Calu3 (cell line): ENCODE results near the gene TOGARAM2. TPM values are rescaled to one million over a fixed set of nuclear protein-coding genes. Genes with fewer than 3 reads are reported as not detected.

Experiments used
- BruUV-seq: library from RNA; stranded (reverse); fragments of 400-500 nt; replicated peaks from 2 replicates; lab custom pipeline; 2021; lab: Mats Ljungman, UMichigan
- CTCF ChIA-PET: fragments of 300-600 bp; sonication (Branson Sonifier 250); formaldehyde crosslinking; loops from one replicate; lab custom pipeline; 2022; ENCODE audit warnings: antibody characterized with exemption; lab: Charles Lee
- DNase-seq: peaks from one replicate; pipeline ENCODE4 v3.0.0; 2022
- H3K27ac Mint-ChIP-seq: one replicate; pipeline ENCODE4 v1.8.0; 2022; ENCODE audit warnings: mixed read lengths; ENCODE audit not compliant: unreplicated experiment
- H3K27me3 Mint-ChIP-seq: one replicate; pipeline ENCODE4 v1.8.0; 2022; ENCODE audit warnings: mixed read lengths; ENCODE audit not compliant: unreplicated experiment
- H3K36me3 Mint-ChIP-seq: one replicate; pipeline ENCODE4 v1.8.0; 2022; ENCODE audit warnings: mild to moderate bottlenecking, moderate library complexity, mixed read lengths; ENCODE audit not compliant: insufficient read depth, unreplicated experiment
- H3K4me1 Mint-ChIP-seq: one replicate; pipeline ENCODE4 v1.8.0; 2022; ENCODE audit warnings: mild to moderate bottlenecking, low read depth, mixed read lengths; ENCODE audit not compliant: unreplicated experiment
- H3K4me3 Mint-ChIP-seq: one replicate; pipeline ENCODE4 v1.8.0; 2022; ENCODE audit warnings: mild to moderate bottlenecking, low read depth, moderate library complexity, mixed read lengths; ENCODE audit not compliant: unreplicated experiment
- H3K9me3 Mint-ChIP-seq: one replicate; pipeline ENCODE4 v1.8.0; 2022; ENCODE audit warnings: low read depth, mixed read lengths; ENCODE audit not compliant: unreplicated experiment
- CTCF ChIP-seq: fragments of 200-600 bp; IDR thresholded peaks from one replicate; pipeline ENCODE4 v1.8.0; 2022; ENCODE audit warnings: antibody characterized with exemption; ENCODE audit not compliant: unreplicated experiment
- intact Hi-C: fragments of 100-400 bp; cut with micrococcal nuclease; formaldehyde crosslinking; loops from one replicate; pipeline ENCODE4 v1.10.0; 2022; ENCODE audit not compliant: unreplicated experiment
- total RNA-seq: library from RNA; stranded (reverse); gene quantifications from 2 replicates; pipeline ENCODE4 v1.2.3, GENCODE V29; 2022

Gene TOGARAM2
- total RNA-seq, 1 experiment from 2014 or later = 0.85 TPM

- no TSS peak for BruUV-seq
- no peak for DNase-seq
- H3K27me3 Mint-ChIP-seq = no peaks in the 10 kb centered on the region
- peaks cover 18% of the 10 kb centered on the region for H3K4me1 Mint-ChIP-seq
- no peaks in the 10 kb centered on the region for H3K36me3 Mint-ChIP-seq
- CTCF ChIA-PET = no interaction called here
- no peak overlapping the region for H3K27ac Mint-ChIP-seq
- TF ChIP-seq CTCF = no peak
- intact Hi-C loops = no loop called here
- peaks cover 4% of the 10 kb centered on the region for H3K9me3 Mint-ChIP-seq
- no peak overlapping the region for H3K4me3 Mint-ChIP-seq
Measured at GRCh38 chr2:29031046-29031445, 49.9 kb downstream of the TOGARAM2 start.

- Mint-ChIP-seq H3K36me3 (no peaks in the 10 kb centered on the region), H3K4me1 (peaks cover 18% of the 10 kb centered on the region), H3K27ac (no peak overlapping the region), H3K27me3 (no peaks in the 10 kb centered on the region), H3K4me3 (no peak overlapping the region), H3K9me3 (peaks cover 4% of the 10 kb centered on the region)
- CTCF ChIA-PET = no interaction called here
- intact Hi-C loops = no loop called here
- no TSS peak for BruUV-seq
- TF ChIP-seq CTCF = no peak
- no peak for DNase-seq
Measured at GRCh38 chr2:29032189-29032588, 51.1 kb downstream of the TOGARAM2 start.

- DNase-seq = peak; percentile 14
- Mint-ChIP-seq H3K4me1 (peaks cover 18% of the 10 kb centered on the region), H3K27me3 (no peaks in the 10 kb centered on the region), H3K27ac (peak overlapping the region; percentile 34), H3K4me3 (no peak overlapping the region), H3K36me3 (no peaks in the 10 kb centered on the region), H3K9me3 (peaks cover 4% of the 10 kb centered on the region)
- intact Hi-C loops = no loop called here
- BruUV-seq = no TSS peak
- CTCF ChIA-PET = interaction anchor here (0.7 kb wide), 1 partner anchor 16 kb away, joined by 3 read pairs; no protein-coding TSS in a partner anchor
- TF ChIP-seq CTCF = no peak
Measured at GRCh38 chr2:29033172-29033571, 52.1 kb downstream of the TOGARAM2 start.

- Mint-ChIP-seq H3K4me3 (no peak overlapping the region), H3K36me3 (no peaks in the 10 kb centered on the region), H3K9me3 (peaks cover 4% of the 10 kb centered on the region), H3K4me1 (peaks cover 18% of the 10 kb centered on the region), H3K27ac (no peak overlapping the region), H3K27me3 (no peaks in the 10 kb centered on the region)
- no peak for TF ChIP-seq CTCF
- BruUV-seq = no TSS peak
- DNase-seq = no peak
- intact Hi-C loops = no loop called here
- CTCF ChIA-PET = interaction anchor here (0.5 kb wide), 1 partner anchor 73 kb away, joined by 5 read pairs; no protein-coding TSS in a partner anchor
Measured at GRCh38 chr2:29033656-29034055, 52.6 kb downstream of the TOGARAM2 start.
